ENCODE measurements around the gene NKTR.

Gene NKTR

GRCh38 chr3:42681361-42682038, 81.0 kb downstream of the NKTR start:
- no peak for DNase-seq (ENCODE audit: low spot score)

- no peak for DNase-seq (ENCODE audit: low spot score)
Measured at GRCh38 chr3:42682301-42683070, 82.0 kb downstream of the NKTR start.

GRCh38 chr3:42683875-42684598, 83.6 kb downstream of the NKTR start:
- peak; percentile 87 for DNase-seq (ENCODE audit: low spot score)

GRCh38 chr3:42684632-42685362, 84.3 kb downstream of the NKTR start:
- no peak for DNase-seq (ENCODE audit: low spot score)

GRCh38 chr3:42685363-42685881, 84.9 kb downstream of the NKTR start, which contains the start of gene KLHL40:
TSS of gene KLHL40 (plus strand) at chr3:42685537. CDS start at chr3:42685619, 82 bp downstream.
- DNase-seq (ENCODE audit: low spot score) = no peak

- DNase-seq (ENCODE audit: low spot score) = no peak
Measured at GRCh38 chr3:42685891-42686820, 85.7 kb downstream of the NKTR start.

GRCh38 chr3:42686832-42687650, 86.6 kb downstream of the NKTR start:
- DNase-seq (ENCODE audit: low spot score) = no peak

GRCh38 chr3:42688016-42688415, 87.5 kb downstream of the NKTR start:
- DNase-seq (ENCODE audit: low spot score) = no peak

GRCh38 chr3:42688487-42689420, 88.3 kb downstream of the NKTR start:
- no peak for DNase-seq (ENCODE audit: low spot score)

- DNase-seq (ENCODE audit: low spot score) = no peak
Measured at GRCh38 chr3:42689421-42690014, 89.0 kb downstream of the NKTR start.

- DNase-seq (ENCODE audit: low spot score) = no peak
Measured at GRCh38 chr3:42690191-42690590, 89.7 kb downstream of the NKTR start.

GRCh38 chr3:42690766-42691680, 90.5 kb downstream of the NKTR start:
- no peak for DNase-seq (ENCODE audit: low spot score)

GRCh38 chr3:42691816-42692666, 91.6 kb downstream of the NKTR start:
- DNase-seq (ENCODE audit: low spot score) = no peak

- DNase-seq (ENCODE audit: low spot score) = no peak
Measured at GRCh38 chr3:42692667-42693529, 92.4 kb downstream of the NKTR start.

GRCh38 chr3:42693530-42693930, 93.0 kb downstream of the NKTR start:
- no peak for DNase-seq (ENCODE audit: low spot score)
